ENCODE results near the gene SPON1. TPM values are rescaled to one million over a fixed set of nuclear protein-coding genes. Genes with fewer than 3 reads are reported as not detected.
A peak's percentile ranks its signal among the peaks of the same experiment; 100 is the strongest.

Gene SPON1
- total RNA-seq, 3 donors from 2014 or later (not counting 1 experiment from before 2014, with no cell fraction given): 0.09 to 0.18 TPM; not detected in 1

DNA sequence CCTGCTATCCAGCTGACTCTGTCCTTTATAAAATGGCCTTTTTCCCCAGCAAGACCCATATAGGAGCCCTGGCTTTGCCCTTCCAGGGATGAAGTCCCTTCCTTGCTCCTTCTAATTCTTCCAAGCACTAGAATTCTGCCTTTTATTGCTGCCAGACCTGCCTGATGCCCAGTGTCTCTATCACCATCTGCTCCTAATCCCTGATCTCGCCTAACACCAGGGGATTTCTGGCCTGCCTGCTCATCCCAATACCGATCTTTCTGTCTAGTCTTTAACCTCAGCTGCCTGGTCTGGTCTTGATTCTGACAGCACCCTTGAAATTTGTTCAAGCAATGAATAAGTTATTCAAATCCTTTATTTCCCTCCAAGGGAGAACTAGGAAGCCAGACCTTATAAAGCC, 150.2 kb downstream of the SPON1 start:
- TF ChIP-seq, protein P1, sequence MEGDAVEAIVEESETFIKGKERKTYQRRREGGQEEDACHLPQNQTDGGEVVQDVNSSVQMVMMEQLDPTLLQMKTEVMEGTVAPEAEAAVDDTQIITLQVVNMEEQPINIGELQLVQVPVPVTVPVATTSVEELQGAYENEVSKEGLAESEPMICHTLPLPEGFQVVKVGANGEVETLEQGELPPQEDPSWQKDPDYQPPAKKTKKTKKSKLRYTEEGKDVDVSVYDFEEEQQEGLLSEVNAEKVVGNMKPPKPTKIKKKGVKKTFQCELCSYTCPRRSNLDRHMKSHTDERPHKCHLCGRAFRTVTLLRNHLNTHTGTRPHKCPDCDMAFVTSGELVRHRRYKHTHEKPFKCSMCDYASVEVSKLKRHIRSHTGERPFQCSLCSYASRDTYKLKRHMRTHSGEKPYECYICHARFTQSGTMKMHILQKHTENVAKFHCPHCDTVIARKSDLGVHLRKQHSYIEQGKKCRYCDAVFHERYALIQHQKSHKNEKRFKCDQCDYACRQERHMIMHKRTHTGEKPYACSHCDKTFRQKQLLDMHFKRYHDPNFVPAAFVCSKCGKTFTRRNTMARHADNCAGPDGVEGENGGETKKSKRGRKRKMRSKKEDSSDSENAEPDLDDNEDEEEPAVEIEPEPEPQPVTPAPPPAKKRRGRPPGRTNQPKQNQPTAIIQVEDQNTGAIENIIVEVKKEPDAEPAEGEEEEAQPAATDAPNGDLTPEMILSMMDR (IDR thresholded peaks at IDR 0.05): no peak
- no peak overlapping the region for H3K27ac ChIP-seq (ENCODE audit: low read length)
- no peaks in the 10 kb centered on the region for H3K36me3 ChIP-seq (ENCODE audit: control insufficient read depth, insufficient read depth, low read length)
- H3K36me3 Mint-ChIP-seq: no peaks in the 10 kb centered on the region
- H3K9me3 Mint-ChIP-seq: no peaks in the 10 kb centered on the region
- 89% methylated on average over 2 of the region's 2 CpGs for WGBS (ENCODE audit: insufficient coverage)
- no peaks in the 10 kb centered on the region for H3K9me3 ChIP-seq (ENCODE audit: control insufficient read depth, insufficient read depth, low read length)
- no peak overlapping the region for H3K4me3 Mint-ChIP-seq
- no peak overlapping the region for H3K4me3 ChIP-seq (ENCODE audit: low read length)
- no peaks in the 10 kb centered on the region for H3K4me1 Mint-ChIP-seq
- ATAC-seq: no peak
- DNase-seq: no peak
- intact Hi-C loops (cut with micrococcal nuclease): no loop called here
- no peaks in the 10 kb centered on the region for H3K27me3 ChIP-seq (ENCODE audit: control insufficient read depth, insufficient read depth, low read length)
- H3K27me3 Mint-ChIP-seq (ENCODE audit: low read depth in 2 of 2): peaks cover 16 to 29% of the 10 kb centered on the region in 2 donors
- no peaks in the 10 kb centered on the region for H3K4me1 ChIP-seq (ENCODE audit: control insufficient read depth, insufficient read depth, low read length)
- H3K27ac Mint-ChIP-seq: no peak overlapping the region

DNA sequence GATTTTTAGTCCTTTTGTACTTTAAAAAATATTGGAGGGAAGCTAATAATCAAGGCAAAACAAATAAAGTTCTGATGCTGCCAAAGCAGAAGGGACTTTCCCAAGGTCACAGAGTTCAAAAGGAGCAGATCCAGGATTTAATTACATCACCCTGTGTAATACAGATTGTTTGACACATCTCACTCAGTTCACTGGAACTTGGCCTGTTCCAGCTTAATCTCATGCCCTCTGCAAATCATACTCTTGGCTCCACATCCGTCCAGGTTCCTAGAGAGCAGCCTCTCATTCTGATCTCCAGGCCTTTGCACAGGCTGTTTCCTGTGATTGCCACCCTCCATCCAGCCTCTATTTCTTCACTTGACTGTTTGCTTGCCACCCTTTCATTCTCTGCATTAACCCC, 151.7 kb downstream of the SPON1 start:
- Mint-ChIP-seq H3K27me3 (ENCODE audit: low read depth in 2 of 2) (peaks cover 13 to 19% of the 10 kb centered on the region in 2 donors), H3K9me3 (peaks cover 0 to 3% of the 10 kb centered on the region in 2 donors), H3K4me1 (no peaks in the 10 kb centered on the region), H3K36me3 (no peaks in the 10 kb centered on the region), H3K27ac (no peak overlapping the region), H3K4me3 (no peak overlapping the region)
- H3K36me3 ChIP-seq (ENCODE audit: control insufficient read depth, insufficient read depth, low read length): no peaks in the 10 kb centered on the region
- H3K27ac ChIP-seq (ENCODE audit: low read length): no peak overlapping the region
- no peaks in the 10 kb centered on the region for H3K4me1 ChIP-seq (ENCODE audit: control insufficient read depth, insufficient read depth, low read length)
- intact Hi-C loops (cut with micrococcal nuclease): no loop called here
- H3K4me3 ChIP-seq (ENCODE audit: low read length): no peak overlapping the region
- no peaks in the 10 kb centered on the region for H3K27me3 ChIP-seq (ENCODE audit: control insufficient read depth, insufficient read depth, low read length)
- H3K9me3 ChIP-seq (ENCODE audit: control insufficient read depth, insufficient read depth, low read length): no peaks in the 10 kb centered on the region
- DNase-seq (peak in 1 of 2 donors; percentile 17), ATAC-seq (no peak)
- TF ChIP-seq, protein P1 (IDR thresholded peaks at IDR 0.05): no peak
- 88% methylated on average over 1 of the region's 1 CpG for WGBS (ENCODE audit: insufficient coverage)

DNA sequence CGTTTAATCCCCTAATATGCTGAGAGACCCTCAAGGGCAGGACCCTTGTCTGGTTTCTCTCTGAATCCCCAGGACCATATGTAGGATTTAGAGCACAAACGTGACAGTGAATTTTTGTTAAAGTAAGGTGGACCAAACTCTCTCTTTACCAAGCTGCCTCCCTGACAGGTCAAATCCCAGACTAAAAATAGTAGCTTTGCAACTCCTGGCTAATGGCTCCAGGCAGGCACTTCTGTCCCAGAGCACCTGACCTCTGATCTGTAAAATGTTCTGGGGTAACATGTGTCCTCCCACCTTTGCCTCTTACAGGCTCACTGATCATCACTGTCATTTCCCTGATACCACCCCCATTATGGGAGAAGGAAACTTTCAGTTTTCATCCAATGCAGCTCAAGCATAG, 152.3 kb downstream of the SPON1 start:
- H3K4me3 Mint-ChIP-seq: no peak overlapping the region

More for the DNA sequence above, 152.3 kb downstream of the SPON1 start:
- Mint-ChIP-seq H3K27me3 (ENCODE audit: low read depth in 2 of 2) (peaks cover 13 to 19% of the 10 kb centered on the region in 2 donors), H3K36me3 (no peaks in the 10 kb centered on the region), H3K9me3 (peaks cover 0 to 3% of the 10 kb centered on the region in 2 donors), H3K4me1 (no peaks in the 10 kb centered on the region), H3K27ac (no peak overlapping the region)
- WGBS (ENCODE audit: insufficient coverage): 90% methylated on average over 2 of the region's 2 CpGs
- intact Hi-C loops (cut with micrococcal nuclease): no loop called here
- Histone ChIP-seq H3K27ac (ENCODE audit: low read length) (no peak overlapping the region), H3K36me3 (ENCODE audit: control insufficient read depth, insufficient read depth, low read length) (no peaks in the 10 kb centered on the region), H3K27me3 (ENCODE audit: control insufficient read depth, insufficient read depth, low read length) (no peaks in the 10 kb centered on the region), H3K9me3 (ENCODE audit: control insufficient read depth, insufficient read depth, low read length) (no peaks in the 10 kb centered on the region), H3K4me1 (ENCODE audit: control insufficient read depth, insufficient read depth, low read length) (no peaks in the 10 kb centered on the region), H3K4me3 (ENCODE audit: low read length) (no peak overlapping the region)
- DNase-seq (no peak), ATAC-seq (no peak)
- TF ChIP-seq, protein P1 (IDR thresholded peaks at IDR 0.05): no peak

Data from natural killer cell (primary cell).